Measurements from ENCODE around the gene MADD. TPM values are rescaled to one million over a fixed set of nuclear protein-coding genes. Genes with fewer than 3 reads are reported as not detected.

The MADD gene
- total and polyA plus RNA-seq, 2 experiments from 2014 or later = 13.4 to 43.8 TPM

DNA sequence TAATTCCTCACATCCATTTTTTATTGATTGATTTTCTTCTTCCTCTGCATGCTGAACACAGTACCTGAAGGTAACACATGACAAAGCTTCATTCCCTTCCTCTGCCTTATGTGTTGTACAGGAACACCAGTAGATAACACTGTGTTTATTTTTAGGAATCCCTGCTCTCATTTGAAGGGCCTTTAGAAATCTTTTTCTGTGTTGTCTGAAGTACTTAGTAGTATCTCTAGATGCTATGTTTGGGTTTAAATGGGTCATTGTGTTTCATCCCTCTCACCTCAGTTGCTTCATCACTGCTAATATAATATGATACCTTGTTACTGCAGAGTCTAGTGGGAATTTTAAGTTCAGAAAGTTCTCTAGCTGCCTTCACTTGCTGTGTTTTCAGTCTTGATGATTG lies 10.2 kb downstream of the MADD start (continued):
- TF ChIP-seq, protein P1, sequence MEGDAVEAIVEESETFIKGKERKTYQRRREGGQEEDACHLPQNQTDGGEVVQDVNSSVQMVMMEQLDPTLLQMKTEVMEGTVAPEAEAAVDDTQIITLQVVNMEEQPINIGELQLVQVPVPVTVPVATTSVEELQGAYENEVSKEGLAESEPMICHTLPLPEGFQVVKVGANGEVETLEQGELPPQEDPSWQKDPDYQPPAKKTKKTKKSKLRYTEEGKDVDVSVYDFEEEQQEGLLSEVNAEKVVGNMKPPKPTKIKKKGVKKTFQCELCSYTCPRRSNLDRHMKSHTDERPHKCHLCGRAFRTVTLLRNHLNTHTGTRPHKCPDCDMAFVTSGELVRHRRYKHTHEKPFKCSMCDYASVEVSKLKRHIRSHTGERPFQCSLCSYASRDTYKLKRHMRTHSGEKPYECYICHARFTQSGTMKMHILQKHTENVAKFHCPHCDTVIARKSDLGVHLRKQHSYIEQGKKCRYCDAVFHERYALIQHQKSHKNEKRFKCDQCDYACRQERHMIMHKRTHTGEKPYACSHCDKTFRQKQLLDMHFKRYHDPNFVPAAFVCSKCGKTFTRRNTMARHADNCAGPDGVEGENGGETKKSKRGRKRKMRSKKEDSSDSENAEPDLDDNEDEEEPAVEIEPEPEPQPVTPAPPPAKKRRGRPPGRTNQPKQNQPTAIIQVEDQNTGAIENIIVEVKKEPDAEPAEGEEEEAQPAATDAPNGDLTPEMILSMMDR (conservative IDR thresholded peaks at IDR 0.05; ENCODE audit: low read depth in 2 of 2) = no peak
- no peak for TF ChIP-seq STAT1 (IDR thresholded peaks at IDR 0.05; ENCODE audit: unreplicated experiment)

DNA sequence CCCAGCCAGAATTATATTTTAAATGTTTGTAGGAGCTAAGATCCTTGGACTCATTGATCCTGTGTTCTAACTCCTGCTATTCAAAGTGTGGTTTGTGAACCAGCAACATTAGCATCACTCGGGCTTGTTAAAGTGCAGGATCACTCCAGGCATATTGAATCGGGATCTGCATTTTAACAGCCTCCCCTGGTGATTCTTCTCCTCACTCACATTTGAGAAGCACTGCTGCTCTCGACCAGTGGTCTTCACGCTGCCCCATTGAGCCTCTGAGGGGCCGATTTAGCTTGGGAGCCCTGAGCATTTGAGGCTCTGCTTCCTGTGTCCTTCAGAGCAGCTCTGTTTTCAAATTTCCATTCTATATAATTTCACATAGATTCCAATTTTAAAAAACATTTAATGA lies 10.9 kb downstream of the MADD start:
- no peak overlapping the region for H3K4me3 ChIP-seq
- DNase-seq (ENCODE audit: low spot score) = no peak
- H3K27ac ChIP-seq (ENCODE audit: low read depth) = no peak overlapping the region
- peaks cover 6% of the 10 kb centered on the region; the same call in 1 of the 2 replicates for H4K20me1 ChIP-seq (replicated peaks; ENCODE audit: insufficient read depth)
- no peak overlapping the region for H3K4me2 ChIP-seq
- H3K4me1 ChIP-seq (ENCODE audit: insufficient read depth) = no peaks in the 10 kb centered on the region
- Mint-ChIP-seq H3K4me3 (no peak overlapping the region), H3K27me3 (ENCODE audit: insufficient read depth, low read depth, poor library complexity) (no peaks in the 10 kb centered on the region), H3K36me3 (ENCODE audit: low read depth) (peaks cover 79% of the 10 kb centered on the region), H3K9me3 (no peaks in the 10 kb centered on the region), H3K4me1 (peaks cover 14% of the 10 kb centered on the region), H3K27ac (peak overlapping the region; percentile 74)
- ATAC-seq = peak; percentile 70
- no peak overlapping the region for H2AFZ ChIP-seq
- H3K27me3 ChIP-seq (ENCODE audit: insufficient read depth) = no peaks in the 10 kb centered on the region
- H3K9me2 ChIP-seq (ENCODE audit: insufficient read depth) = no peaks in the 10 kb centered on the region
- H3F3A ChIP-seq (replicated peaks; ENCODE audit: low read depth) = no peaks in the 10 kb centered on the region
- H3K36me3 ChIP-seq (ENCODE audit: insufficient read depth) = peaks cover 57% of the 10 kb centered on the region
- H3K79me2 ChIP-seq (replicated peaks; ENCODE audit: insufficient read depth) = no peaks in the 10 kb centered on the region
- TF ChIP-seq STAT1 (IDR thresholded peaks at IDR 0.05; ENCODE audit: unreplicated experiment) (no peak), NANOG (IDR thresholded peaks at IDR 0.05; ENCODE audit: borderline replicate concordance) (no peak), POLR2AphosphoS5 (IDR thresholded peaks at IDR 0.05; ENCODE audit: low read depth) (no peak), EZH2phosphoT487 (IDR thresholded peaks at IDR 0.05; ENCODE audit: unreplicated experiment) (no peak), ETS1 (IDR thresholded peaks at IDR 0.05) (no peak), EZH2 (IDR thresholded peaks at IDR 0.05; ENCODE audit: low read depth, unreplicated experiment) (no peak), ZNF331 (CRISPR knock-in tag; IDR thresholded peaks at IDR 0.05; ENCODE audit: low read depth) (no peak), CREB1 (CRISPR knock-in tag; IDR thresholded peaks at IDR 0.05; ENCODE audit: low read depth) (no peak), ZNF114 (CRISPR knock-in tag; IDR thresholded peaks at IDR 0.05) (no peak), JUNB (IDR thresholded peaks at IDR 0.05; ENCODE audit: unreplicated experiment) (no peak)
- TF ChIP-seq, protein P2, sequence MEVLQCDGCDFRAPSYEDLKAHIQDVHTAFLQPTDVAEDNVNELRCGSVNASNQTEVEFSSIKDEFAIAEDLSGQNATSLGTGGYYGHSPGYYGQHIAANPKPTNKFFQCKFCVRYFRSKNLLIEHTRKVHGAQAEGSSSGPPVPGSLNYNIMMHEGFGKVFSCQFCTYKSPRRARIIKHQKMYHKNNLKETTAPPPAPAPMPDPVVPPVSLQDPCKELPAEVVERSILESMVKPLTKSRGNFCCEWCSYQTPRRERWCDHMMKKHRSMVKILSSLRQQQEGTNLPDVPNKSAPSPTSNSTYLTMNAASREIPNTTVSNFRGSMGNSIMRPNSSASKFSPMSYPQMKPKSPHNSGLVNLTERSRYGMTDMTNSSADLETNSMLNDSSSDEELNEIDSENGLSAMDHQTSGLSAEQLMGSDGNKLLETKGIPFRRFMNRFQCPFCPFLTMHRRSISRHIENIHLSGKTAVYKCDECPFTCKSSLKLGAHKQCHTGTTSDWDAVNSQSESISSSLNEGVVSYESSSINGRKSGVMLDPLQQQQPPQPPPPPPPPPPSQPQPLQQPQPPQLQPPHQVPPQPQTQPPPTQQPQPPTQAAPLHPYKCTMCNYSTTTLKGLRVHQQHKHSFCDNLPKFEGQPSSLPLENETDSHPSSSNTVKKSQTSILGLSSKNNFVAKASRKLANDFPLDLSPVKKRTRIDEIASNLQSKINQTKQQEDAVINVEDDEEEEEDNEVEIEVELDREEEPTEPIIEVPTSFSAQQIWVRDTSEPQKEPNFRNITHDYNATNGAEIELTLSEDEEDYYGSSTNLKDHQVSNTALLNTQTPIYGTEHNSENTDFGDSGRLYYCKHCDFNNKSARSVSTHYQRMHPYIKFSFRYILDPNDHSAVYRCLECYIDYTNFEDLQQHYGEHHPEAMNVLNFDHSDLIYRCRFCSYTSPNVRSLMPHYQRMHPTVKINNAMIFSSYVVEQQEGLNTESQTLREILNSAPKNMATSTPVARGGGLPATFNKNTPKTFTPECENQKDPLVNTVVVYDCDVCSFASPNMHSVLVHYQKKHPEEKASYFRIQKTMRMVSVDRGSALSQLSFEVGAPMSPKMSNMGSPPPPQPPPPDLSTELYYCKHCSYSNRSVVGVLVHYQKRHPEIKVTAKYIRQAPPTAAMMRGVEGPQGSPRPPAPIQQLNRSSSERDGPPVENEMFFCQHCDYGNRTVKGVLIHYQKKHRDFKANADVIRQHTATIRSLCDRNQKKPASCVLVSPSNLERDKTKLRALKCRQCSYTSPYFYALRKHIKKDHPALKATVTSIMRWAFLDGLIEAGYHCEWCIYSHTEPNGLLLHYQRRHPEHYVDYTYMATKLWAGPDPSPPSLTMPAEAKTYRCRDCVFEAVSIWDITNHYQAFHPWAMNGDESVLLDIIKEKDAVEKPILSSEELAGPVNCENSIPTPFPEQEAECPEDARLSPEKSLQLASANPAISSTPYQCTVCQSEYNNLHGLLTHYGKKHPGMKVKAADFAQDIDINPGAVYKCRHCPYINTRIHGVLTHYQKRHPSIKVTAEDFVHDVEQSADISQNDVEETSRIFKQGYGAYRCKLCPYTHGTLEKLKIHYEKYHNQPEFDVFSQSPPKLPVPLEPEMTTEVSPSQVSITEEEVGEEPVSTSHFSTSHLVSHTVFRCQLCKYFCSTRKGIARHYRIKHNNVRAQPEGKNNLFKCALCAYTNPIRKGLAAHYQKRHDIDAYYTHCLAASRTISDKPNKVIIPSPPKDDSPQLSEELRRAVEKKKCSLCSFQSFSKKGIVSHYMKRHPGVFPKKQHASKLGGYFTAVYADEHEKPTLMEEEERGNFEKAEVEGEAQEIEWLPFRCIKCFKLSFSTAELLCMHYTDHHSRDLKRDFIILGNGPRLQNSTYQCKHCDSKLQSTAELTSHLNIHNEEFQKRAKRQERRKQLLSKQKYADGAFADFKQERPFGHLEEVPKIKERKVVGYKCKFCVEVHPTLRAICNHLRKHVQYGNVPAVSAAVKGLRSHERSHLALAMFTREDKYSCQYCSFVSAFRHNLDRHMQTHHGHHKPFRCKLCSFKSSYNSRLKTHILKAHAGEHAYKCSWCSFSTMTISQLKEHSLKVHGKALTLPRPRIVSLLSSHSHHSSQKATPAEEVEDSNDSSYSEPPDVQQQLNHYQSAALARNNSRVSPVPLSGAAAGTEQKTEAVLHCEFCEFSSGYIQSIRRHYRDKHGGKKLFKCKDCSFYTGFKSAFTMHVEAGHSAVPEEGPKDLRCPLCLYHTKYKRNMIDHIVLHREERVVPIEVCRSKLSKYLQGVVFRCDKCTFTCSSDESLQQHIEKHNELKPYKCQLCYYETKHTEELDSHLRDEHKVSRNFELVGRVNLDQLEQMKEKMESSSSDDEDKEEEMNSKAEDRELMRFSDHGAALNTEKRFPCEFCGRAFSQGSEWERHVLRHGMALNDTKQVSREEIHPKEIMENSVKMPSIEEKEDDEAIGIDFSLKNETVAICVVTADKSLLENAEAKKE (CRISPR knock-in tag; IDR thresholded peaks at IDR 0.05) = no peak
- TF ChIP-seq, protein P1 (conservative IDR thresholded peaks at IDR 0.05; ENCODE audit: low read depth in 2 of 2) = no peak

Data from GM23338 (cell line).